NT2/D1 (cell line): ENCODE data around the gene POLR2M.

ENCODE experiments used
- SUZ12 ChIP-seq: IDR thresholded peaks from 2 replicates; pipeline ENCODE4 v1.6.1; 2011; ENCODE audit not compliant: insufficient read length, insufficient read depth; ENCODE audit errors: extremely low read depth
- YY1 ChIP-seq: IDR thresholded peaks from 2 replicates; pipeline ENCODE4 v1.6.1; 2011; ENCODE audit not compliant: insufficient read length, insufficient read depth
- ZNF274 ChIP-seq: IDR thresholded peaks from 2 replicates; pipeline ENCODE4 v1.6.1; 2011; ENCODE audit warnings: mild to moderate bottlenecking, low read depth, low read length

DNA sequence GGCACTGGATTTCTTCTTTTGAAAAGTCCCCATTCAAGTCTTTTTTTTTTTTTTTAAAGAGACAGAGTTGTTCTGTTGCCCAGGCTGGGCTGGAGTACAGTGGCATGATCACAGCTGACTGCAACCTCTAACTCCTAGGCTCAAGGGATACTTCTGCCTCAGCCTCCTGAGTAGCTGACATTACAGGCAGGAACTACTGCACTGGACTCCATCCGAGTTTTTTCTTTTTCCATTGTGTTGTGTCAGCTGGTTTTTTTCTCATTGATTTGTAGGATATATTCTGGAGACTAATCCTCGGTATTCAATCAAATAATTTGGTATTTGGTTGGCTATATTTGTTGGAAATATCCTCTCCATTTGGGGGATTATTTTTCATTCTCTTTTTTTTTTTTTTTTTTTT, 11.8 kb downstream of the POLR2M start:
- TF ChIP-seq ZNF274 (no peak), YY1 (no peak), SUZ12 (no peak)
